Right ventricle myocardium superior (tissue), 1 donor: ENCODE measurements around the gene C1orf141. TPM values are rescaled to one million over a fixed set of nuclear protein-coding genes. Genes with fewer than 3 reads are reported as not detected.
"Not testable (repeated sequence)": the region's sequence is repeated elsewhere in the genome, so short reads cannot be mapped to it uniquely, and the experiment has no call there.

Source experiments
- ATAC-seq: fragments of 200-7000 bp; cut with Tn5 transposase; one replicate; pipeline ENCODE4 v1.9.1; 2020; ENCODE audit warnings: mild to moderate bottlenecking; ENCODE audit not compliant: poor library complexity
- DNase-seq: peaks from one replicate; pipeline ENCODE4 v3.0.0-alpha.2; 2020
- intact Hi-C: fragments of 100-400 bp; cut with DNase I; formaldehyde crosslinking; loops from one replicate; pipeline ENCODE4 v1.11.2; 2022
- total RNA-seq: library from RNA; stranded (reverse); fragmentation: NEBNext Ultra II Directional; extraction: Animal tissue kit (Norgen Biotek cat#: 25700); gene quantifications from one replicate; pipeline ENCODE4 v1.2.1, GENCODE V29; 2021
- donor health status: DM: no; HTN: yes; CAD: no; lungs with severe emphysema.

The C1orf141 gene
- total RNA-seq, 1 donor from 2014 or later, result not detected

GRCh38 chr1:67105508-67105907 lies 29.3 kb downstream of the C1orf141 start:
- intact Hi-C loops, result no loop called here

GRCh38 chr1:67103548-67103947 lies 31.2 kb downstream of the C1orf141 start:
- ATAC-seq (no peak), DNase-seq (no peak)
- intact Hi-C loops, result no loop called here

More at GRCh38 chr1:67105508-67105907, 29.3 kb downstream of the C1orf141 start:
- ATAC-seq (no peak), DNase-seq (no peak)

- DNase-seq, result no peak
- intact Hi-C loops, result no loop called here
- no peak for ATAC-seq
Observed at GRCh38 chr1:67100833-67101232, 33.9 kb downstream of the C1orf141 start.

- no peak for ATAC-seq
Observed at GRCh38 chr1:67097305-67097704, 37.5 kb downstream of the C1orf141 start.

GRCh38 chr1:67094191-67094590 lies 40.6 kb downstream of the C1orf141 start:
- ATAC-seq (no peak), DNase-seq (no peak)
- intact Hi-C loops, result no loop called here

More at GRCh38 chr1:67097305-67097704, 37.5 kb downstream of the C1orf141 start:
- intact Hi-C loops, result no loop called here
- DNase-seq, result no peak

GRCh38 chr1:67089685-67090208 lies 45.0 kb downstream of the C1orf141 start:
- intact Hi-C loops, result no loop called here
- ATAC-seq, result no peak
- DNase-seq, result no peak

GRCh38 chr1:67088440-67088839 lies 46.3 kb downstream of the C1orf141 start:
- ATAC-seq, result no peak

GRCh38 chr1:67085326-67085725 lies 49.4 kb downstream of the C1orf141 start:
- ATAC-seq (no peak), DNase-seq (no peak)
- intact Hi-C loops, result no loop called here

More at GRCh38 chr1:67088440-67088839, 46.3 kb downstream of the C1orf141 start:
- DNase-seq, result no peak
- intact Hi-C loops, result no loop called here

- ATAC-seq (no peak), DNase-seq (no peak)
- intact Hi-C loops, result no loop called here
Observed at GRCh38 chr1:67084765-67085318, 49.9 kb downstream of the C1orf141 start.

- no peak for ATAC-seq
- intact Hi-C loops, result no loop called here
Observed at GRCh38 chr1:67078291-67078690, 56.5 kb downstream of the C1orf141 start.

GRCh38 chr1:67077593-67077992 lies 57.2 kb downstream of the C1orf141 start:
- DNase-seq, result no peak
- intact Hi-C loops, result no loop called here
- ATAC-seq, result no peak

More at GRCh38 chr1:67078291-67078690, 56.5 kb downstream of the C1orf141 start:
- no peak for DNase-seq

- intact Hi-C loops, result no loop called here
Observed at GRCh38 chr1:67072749-67073148, 62.0 kb downstream of the C1orf141 start.

GRCh38 chr1:67067655-67068054 lies 67.1 kb downstream of the C1orf141 start:
- intact Hi-C loops, ATAC-seq, DNase-seq: not testable (repeated sequence)

More at GRCh38 chr1:67072749-67073148, 62.0 kb downstream of the C1orf141 start:
- DNase-seq, result no peak
- ATAC-seq, result no peak

GRCh38 chr1:67062412-67062811 lies 72.4 kb downstream of the C1orf141 start:
- no peak for DNase-seq
- intact Hi-C loops, result no loop called here
- ATAC-seq, result no peak

- intact Hi-C loops, result no loop called here
- ATAC-seq (no peak), DNase-seq (no peak)
Observed at GRCh38 chr1:67061266-67061665, 73.5 kb downstream of the C1orf141 start.

- intact Hi-C loops, result no loop called here
- DNase-seq, result no peak
- no peak for ATAC-seq
Observed at GRCh38 chr1:67060811-67061218, 74.0 kb downstream of the C1orf141 start.

- intact Hi-C loops, result loop anchor here (10.0 kb wide), 1 partner anchor 135 kb away; the partner anchor contains the start of genes DNAI4 and MIER1
- ATAC-seq, result no peak
- DNase-seq, result no peak
Observed at GRCh38 chr1:67059346-67059745, 75.4 kb downstream of the C1orf141 start.

GRCh38 chr1:67058761-67059160 lies 76.0 kb downstream of the C1orf141 start:
- intact Hi-C loops, result loop anchor here (10.0 kb wide), 1 partner anchor 134 kb away; the partner anchor contains the start of genes DNAI4 and MIER1
- ATAC-seq (no peak), DNase-seq (no peak)

GRCh38 chr1:67058242-67058641 lies 76.5 kb downstream of the C1orf141 start:
- no peak for DNase-seq
- ATAC-seq, result no peak
- intact Hi-C loops, result loop anchor here (10.0 kb wide), 1 partner anchor 133 kb away; the partner anchor contains the start of genes DNAI4 and MIER1
